Superior temporal gyrus (tissue), 1 donor: Measurements from ENCODE around the gene RGS16.

ENCODE experiments used
- DNase-seq: peaks from one replicate; pipeline ENCODE4 v3.0.0-alpha.2; 2016; ENCODE audit errors: extremely low spot score

Gene RGS16

GRCh38 chr1:182580736-182581135, 23.5 kb downstream of the RGS16 start:
- no peak for DNase-seq

GRCh38 chr1:182575540-182576149, 28.5 kb downstream of the RGS16 start:
- DNase-seq, result no peak

- no peak for DNase-seq
Observed at GRCh38 chr1:182574156-182574555, 30.0 kb downstream of the RGS16 start.

- DNase-seq, result no peak
Observed at GRCh38 chr1:182570611-182570970, 33.6 kb downstream of the RGS16 start.

- no peak for DNase-seq
Observed at GRCh38 chr1:182569939-182570610, 34.1 kb downstream of the RGS16 start.

GRCh38 chr1:182568647-182569284, 35.4 kb downstream of the RGS16 start:
- DNase-seq, result no peak

- no peak for DNase-seq
Observed at GRCh38 chr1:182567629-182568028, 36.6 kb downstream of the RGS16 start.

GRCh38 chr1:182565537-182565936, 38.7 kb downstream of the RGS16 start:
- DNase-seq, result no peak

- DNase-seq, result no peak
Observed at GRCh38 chr1:182564406-182565004, 39.7 kb downstream of the RGS16 start.

- DNase-seq, result no peak
Observed at GRCh38 chr1:182563095-182563494, 41.1 kb downstream of the RGS16 start.

GRCh38 chr1:182561456-182561855, 42.7 kb downstream of the RGS16 start:
- DNase-seq, result no peak

GRCh38 chr1:182560392-182560984, 43.7 kb downstream of the RGS16 start:
- no peak for DNase-seq

- no peak for DNase-seq
Observed at GRCh38 chr1:182556279-182556678, 47.9 kb downstream of the RGS16 start.

GRCh38 chr1:182555493-182555892, 48.7 kb downstream of the RGS16 start:
- DNase-seq, result no peak

- no peak for DNase-seq
Observed at GRCh38 chr1:182552527-182552926, 51.7 kb downstream of the RGS16 start.

GRCh38 chr1:182549811-182550210, 54.4 kb downstream of the RGS16 start:
- no peak for DNase-seq

- DNase-seq, result no peak
Observed at GRCh38 chr1:182549346-182549745, 54.8 kb downstream of the RGS16 start.
